Chondrocyte (in vitro differentiated cells): ENCODE measurements around the gene TRIM17. TPM values are rescaled to one million over a fixed set of nuclear protein-coding genes. Genes with fewer than 3 reads are reported as not detected.

Experiments
- DNase-seq: peaks from one replicate; pipeline ENCODE4 v3.0.0; 2021; ENCODE audit warnings: mixed read lengths, low spot score
- H3K27ac Mint-ChIP-seq: one replicate; pipeline ENCODE4 v1.8.0; 2021; ENCODE audit warnings: mild to moderate bottlenecking, moderate library complexity, mixed read lengths; ENCODE audit not compliant: unreplicated experiment
- H3K27me3 Mint-ChIP-seq: 2 replicates; pipeline ENCODE4 v1.8.0; 2021; ENCODE audit warnings: low read depth, mixed read lengths
- H3K36me3 Mint-ChIP-seq: 2 replicates; pipeline ENCODE4 v1.8.0; 2021; ENCODE audit warnings: low read depth, mixed read lengths
- H3K4me1 Mint-ChIP-seq: 2 replicates; pipeline ENCODE4 v1.8.0; 2021; ENCODE audit warnings: low read depth, mild to moderate bottlenecking, mixed read lengths
- H3K4me3 Mint-ChIP-seq: one replicate; pipeline ENCODE4 v1.8.0; 2021; ENCODE audit warnings: mild to moderate bottlenecking, moderate library complexity, mixed read lengths; ENCODE audit not compliant: unreplicated experiment
- H3K9me3 Mint-ChIP-seq: 2 replicates; pipeline ENCODE4 v1.8.0; 2021; ENCODE audit warnings: low read depth, mixed read lengths
- total RNA-seq: library from RNA; stranded (reverse); gene quantifications from 3 replicates; pipeline ENCODE4 v1.2.1, GENCODE V29; 2021
- TF ChIP-seq, protein P1 (sequence below): fragments of 200-600 bp; sonication (generic); IDR thresholded peaks from 2 replicates; pipeline ENCODE4 v1.5.0; 2021; ENCODE audit warnings: antibody characterized with exemption, mild to moderate bottlenecking, moderate library complexity

The TRIM17 gene
- total RNA-seq, 1 donor from 2014 or later = 0.35 TPM

GRCh38 chr1:228428412-228428811, 11.8 kb upstream of the TRIM17 start:
- Mint-ChIP-seq H3K36me3 (peaks cover 2% of the 10 kb centered on the region), H3K4me3 (no peak overlapping the region), H3K4me1 (no peaks in the 10 kb centered on the region), H3K27me3 (peaks cover 6% of the 10 kb centered on the region), H3K27ac (no peak overlapping the region), H3K9me3 (no peaks in the 10 kb centered on the region)
- TF ChIP-seq, protein P1, sequence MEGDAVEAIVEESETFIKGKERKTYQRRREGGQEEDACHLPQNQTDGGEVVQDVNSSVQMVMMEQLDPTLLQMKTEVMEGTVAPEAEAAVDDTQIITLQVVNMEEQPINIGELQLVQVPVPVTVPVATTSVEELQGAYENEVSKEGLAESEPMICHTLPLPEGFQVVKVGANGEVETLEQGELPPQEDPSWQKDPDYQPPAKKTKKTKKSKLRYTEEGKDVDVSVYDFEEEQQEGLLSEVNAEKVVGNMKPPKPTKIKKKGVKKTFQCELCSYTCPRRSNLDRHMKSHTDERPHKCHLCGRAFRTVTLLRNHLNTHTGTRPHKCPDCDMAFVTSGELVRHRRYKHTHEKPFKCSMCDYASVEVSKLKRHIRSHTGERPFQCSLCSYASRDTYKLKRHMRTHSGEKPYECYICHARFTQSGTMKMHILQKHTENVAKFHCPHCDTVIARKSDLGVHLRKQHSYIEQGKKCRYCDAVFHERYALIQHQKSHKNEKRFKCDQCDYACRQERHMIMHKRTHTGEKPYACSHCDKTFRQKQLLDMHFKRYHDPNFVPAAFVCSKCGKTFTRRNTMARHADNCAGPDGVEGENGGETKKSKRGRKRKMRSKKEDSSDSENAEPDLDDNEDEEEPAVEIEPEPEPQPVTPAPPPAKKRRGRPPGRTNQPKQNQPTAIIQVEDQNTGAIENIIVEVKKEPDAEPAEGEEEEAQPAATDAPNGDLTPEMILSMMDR = no peak
- DNase-seq = no peak

GRCh38 chr1:228426518-228427175, 10.0 kb upstream of the TRIM17 start:
- Mint-ChIP-seq H3K4me3 (no peak overlapping the region), H3K27ac (no peak overlapping the region), H3K4me1 (no peaks in the 10 kb centered on the region), H3K27me3 (peaks cover 6% of the 10 kb centered on the region), H3K36me3 (peaks cover 2% of the 10 kb centered on the region), H3K9me3 (no peaks in the 10 kb centered on the region)
- TF ChIP-seq, protein P1 = no peak
- no peak for DNase-seq

GRCh38 chr1:228424685-228425660, 8.3 kb upstream of the TRIM17 start:
- H3K27ac Mint-ChIP-seq = no peak overlapping the region
- no peak for DNase-seq
- H3K27me3 Mint-ChIP-seq = peaks cover 6% of the 10 kb centered on the region
- no peaks in the 10 kb centered on the region for H3K9me3 Mint-ChIP-seq
- H3K4me3 Mint-ChIP-seq = no peak overlapping the region
- TF ChIP-seq, protein P1 = no peak
- H3K36me3 Mint-ChIP-seq = peaks cover 2% of the 10 kb centered on the region
- no peaks in the 10 kb centered on the region for H3K4me1 Mint-ChIP-seq

DNA sequence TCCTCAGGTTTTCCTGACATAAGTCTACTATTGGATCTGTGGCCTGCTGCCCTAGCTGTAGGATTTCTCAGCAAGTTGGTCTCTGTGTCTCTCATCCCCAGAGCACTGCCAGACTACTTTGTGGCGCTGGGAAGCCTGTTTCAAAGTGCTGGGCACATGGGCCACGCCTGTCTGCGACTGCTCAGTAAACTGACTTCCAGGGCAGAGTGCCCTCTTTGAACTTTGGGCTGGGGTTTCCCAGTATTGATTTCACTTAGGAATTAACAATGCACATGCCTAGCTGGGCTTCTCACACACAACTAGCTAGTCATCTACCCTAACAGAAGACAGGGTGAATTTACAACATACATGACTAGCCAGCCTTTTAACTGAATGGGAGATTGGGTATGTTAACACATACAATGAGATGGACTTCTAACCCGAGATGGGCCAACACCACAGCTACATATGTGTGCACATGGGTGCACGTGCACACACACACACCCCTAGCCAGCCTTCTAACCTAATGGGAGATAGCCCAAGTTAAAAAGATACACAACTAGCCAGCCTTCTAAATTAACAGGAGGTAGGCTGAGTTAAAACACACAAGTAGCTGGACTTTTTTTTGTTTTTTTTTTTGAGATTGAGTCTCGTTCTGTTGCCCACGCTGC, 6.9 kb upstream of the TRIM17 start:
- H3K27me3 Mint-ChIP-seq = peaks cover 4% of the 10 kb centered on the region
- no peaks in the 10 kb centered on the region for H3K4me1 Mint-ChIP-seq
- H3K27ac Mint-ChIP-seq = no peak overlapping the region
- no peak overlapping the region for H3K4me3 Mint-ChIP-seq
- H3K9me3 Mint-ChIP-seq = no peaks in the 10 kb centered on the region
- H3K36me3 Mint-ChIP-seq = peaks cover 2% of the 10 kb centered on the region
- TF ChIP-seq, protein P1 = no peak
- DNase-seq = no peak
